ENCODE results near the gene TBX2.

Gene TBX2

GRCh38 chr17:61456061-61456681, 56.5 kb downstream of the TBX2 start:
- DNase-seq = no peak

DNA sequence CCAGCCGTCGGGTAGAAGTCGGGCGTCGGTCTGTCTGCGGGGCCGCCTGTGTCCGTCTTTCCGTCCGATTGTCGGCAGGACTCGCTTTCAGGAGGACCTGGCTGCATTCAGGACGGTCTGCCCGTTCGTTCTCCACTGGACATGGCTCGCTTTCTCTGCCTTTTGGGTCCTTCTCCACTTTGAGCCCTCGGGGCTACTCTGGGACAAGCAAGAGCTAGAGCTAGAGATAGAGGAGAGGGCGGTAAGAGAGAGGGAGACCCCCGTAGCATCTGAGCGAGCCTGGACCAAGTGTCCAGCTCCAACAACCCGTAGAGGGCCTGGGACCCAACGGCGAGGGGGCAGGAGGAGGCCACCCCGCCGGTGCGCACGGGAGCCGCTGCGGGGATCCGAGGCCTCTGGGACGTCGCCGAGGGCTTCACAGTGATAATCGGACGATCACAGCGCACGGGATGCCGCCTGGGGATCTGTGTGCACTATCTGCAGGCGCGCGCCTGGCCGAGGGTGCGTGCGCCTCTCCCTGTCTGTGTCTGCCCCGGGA, 57.1 kb downstream of the TBX2 start:
- no peak for DNase-seq

DNA sequence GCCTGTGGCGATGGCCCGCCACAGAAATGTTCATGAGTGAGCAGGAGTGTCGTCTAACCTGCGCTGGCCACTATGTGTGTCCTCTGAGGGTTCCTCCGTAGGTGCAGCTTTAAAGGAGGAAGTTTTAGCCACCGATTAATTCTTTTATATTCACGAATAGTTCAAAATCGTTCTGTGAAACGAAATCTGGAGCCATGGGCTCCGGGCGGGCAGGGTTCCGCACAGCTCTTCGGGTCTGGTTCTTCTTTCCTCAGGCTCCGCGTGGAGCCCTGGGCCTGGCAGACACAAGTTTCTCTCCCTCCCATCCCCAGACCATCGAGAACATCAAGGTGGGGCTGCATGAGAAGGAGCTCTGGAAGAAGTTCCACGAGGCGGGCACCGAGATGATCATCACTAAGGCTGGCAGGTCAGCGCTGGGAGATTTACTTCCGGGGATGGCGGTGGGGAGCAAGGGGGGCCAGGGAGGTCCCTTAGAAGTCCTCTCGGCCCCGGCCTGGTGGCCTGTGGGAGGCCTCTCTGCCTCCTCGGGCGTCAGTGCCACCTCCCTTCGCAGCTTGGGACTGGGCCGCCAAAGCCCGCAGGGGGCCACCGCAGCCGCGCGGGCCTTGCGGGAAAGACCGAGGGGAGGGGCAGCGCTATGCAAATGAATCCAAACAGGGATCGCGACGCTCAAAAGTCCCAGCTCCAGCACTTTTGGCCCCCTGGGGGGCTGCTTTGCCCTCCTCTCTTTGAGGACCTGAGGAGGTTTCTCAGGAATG, 57.8 kb downstream of the TBX2 start:
- DNase-seq = no peak

GRCh38 chr17:61458000-61458399, 58.4 kb downstream of the TBX2 start:
- DNase-seq = no peak

DNA sequence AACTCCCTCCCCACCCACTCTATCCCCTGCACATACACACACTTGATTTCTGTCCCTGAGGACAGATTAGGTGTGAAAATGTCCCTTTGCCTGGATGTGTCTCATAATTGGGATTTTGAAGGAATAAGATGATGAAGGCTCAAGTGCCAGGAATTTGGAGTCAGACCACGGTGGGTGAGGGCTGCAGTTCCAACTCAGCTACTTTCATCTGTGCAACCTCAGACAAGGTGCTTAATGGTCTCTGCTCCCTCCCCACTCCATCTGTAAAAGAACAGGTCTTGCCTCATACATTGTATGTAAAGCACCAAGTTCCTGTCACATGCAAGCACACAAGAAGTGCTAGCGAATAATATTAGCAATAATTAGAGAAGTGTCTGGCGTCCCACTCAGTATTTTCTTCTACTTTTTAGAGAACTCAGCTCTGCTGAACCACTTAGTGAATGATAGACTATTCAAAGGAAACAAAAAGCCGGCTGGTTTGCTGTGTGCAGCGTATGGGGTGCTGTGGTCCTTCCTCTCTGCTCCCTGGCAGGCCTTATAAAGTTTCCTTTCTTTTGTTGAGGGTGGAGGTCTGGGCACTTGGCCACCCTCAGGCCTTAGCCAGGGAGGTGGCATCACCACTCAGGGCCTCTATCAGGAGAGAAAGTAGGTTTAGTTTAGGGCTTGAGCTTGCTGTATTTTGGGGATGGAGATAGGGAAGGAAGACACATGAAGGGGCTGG, 58.9 kb downstream of the TBX2 start:
- no peak for DNase-seq
